Hepatic stellate cell (primary cell): Measurements from ENCODE around the gene ARMCX5.

Source experiments
- DNase-seq: peaks from one replicate; pipeline ENCODE4 v3.0.0; 2011; ENCODE audit warnings: low spot score

Gene ARMCX5

DNA sequence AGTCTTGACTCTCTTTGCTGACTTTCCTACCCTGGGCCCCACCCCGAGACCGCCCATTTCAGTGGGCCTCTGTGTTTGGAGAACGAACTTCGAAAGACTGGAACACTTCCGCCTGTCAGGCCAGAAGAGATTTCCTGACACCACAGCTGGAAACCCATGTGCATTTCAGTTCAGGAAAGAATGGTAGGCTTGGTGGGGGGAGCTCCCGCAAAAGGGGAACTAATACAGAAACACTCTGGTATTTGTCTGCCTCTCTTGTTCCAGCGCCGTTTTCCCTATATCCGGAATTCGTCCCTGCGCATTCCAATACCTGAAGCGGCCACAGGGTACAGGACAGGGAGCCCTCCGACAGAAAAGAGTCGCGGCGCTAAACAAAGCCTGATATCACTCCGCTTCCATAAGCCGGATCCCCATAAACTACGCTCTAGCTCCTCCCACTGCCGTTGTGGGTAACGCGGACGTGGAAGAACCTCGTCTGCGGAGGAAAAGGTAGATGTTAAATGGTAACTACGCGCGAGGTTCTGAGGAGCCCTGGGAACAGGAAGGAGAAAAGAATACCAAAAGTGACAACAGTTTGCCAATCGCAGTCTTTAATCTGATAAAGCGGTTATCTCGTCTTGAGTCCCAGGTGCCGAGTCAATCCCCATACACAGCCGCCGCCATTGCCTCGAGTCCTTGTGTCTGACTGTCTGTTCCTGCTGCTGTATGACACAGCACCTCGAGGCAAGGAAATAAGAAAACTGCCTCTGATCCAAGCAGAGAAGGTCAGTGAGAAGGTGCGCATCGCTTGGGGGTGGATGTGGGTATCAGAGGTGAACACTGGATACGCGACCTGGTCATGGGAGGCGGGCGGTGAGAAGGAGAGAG is at the start of gene ARMCX5:
ARMCX5 (plus strand) TSS at position 432 of the 867 bp plus-strand sequence. CDS start 2,627 bp downstream, outside the sequence.
- peak; percentile 31 for DNase-seq

DNA sequence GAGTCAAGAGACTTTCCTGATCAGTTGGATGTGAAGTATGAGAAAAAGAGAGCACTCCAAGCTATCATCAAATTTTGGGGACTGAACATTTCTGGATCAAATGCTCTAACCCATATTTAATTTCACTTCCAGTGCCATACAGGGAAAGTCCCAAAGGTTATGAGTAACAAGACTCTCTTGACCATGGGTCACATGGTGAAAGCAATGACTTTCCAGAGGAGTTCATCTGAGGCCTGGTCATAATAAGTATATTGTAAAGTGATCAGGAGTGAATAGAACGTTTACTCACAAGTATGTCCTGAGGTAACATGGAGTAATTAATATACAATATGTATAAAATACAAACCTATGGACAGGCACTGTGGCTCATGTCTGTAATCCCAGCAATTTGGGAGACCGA is 40.7 kb upstream of the ARMCX5 start:
- no peak for DNase-seq

DNA sequence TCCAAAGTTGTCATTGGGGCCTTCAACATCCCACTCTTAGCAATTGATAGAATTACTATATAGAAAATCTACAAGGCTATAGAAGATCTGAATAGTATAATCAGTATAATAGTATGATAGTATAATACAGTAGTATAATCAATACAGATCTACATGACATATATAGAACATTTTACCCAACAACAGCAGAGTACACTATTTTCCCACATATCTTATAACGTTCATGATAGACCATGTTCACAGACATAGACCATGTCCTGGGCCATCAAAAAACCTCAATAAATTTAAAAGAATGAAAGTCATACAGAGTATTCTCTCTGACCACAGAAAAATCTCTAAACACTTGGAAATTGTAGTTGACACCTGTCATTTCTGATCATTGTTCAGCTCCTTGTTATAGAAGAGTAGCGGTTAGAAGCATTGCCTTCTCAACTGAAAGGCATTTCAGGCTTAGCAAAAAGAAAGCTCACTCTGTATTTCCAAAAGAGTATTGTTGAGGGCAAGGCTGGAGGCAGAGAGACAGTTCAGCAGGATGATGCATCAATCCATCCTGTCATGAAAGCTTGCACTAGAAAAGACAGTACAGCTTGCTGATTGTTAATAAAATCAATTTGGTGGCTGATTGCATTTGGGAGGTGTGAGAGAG is 38.8 kb upstream of the ARMCX5 start:
- no peak for DNase-seq

DNA sequence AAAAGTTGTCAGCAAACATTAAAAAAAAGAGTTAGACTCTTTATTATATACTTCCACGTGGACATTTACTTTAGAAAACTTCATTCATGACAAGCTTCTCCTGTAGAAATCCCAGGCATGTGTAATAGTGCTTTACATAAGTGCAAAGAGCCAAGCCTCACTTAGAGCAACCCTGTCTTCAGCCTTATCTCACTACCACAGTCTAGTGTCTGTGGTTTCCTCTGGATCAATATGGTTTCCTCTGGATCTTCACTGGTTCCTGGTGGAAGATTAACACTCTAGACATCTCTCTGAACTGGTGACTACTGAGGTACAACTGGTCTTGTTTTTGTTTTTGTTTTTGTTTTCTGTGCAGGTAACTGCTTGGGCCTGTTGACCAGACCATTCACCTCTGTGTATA is 18.4 kb upstream of the ARMCX5 start:
- DNase-seq: no peak

DNA sequence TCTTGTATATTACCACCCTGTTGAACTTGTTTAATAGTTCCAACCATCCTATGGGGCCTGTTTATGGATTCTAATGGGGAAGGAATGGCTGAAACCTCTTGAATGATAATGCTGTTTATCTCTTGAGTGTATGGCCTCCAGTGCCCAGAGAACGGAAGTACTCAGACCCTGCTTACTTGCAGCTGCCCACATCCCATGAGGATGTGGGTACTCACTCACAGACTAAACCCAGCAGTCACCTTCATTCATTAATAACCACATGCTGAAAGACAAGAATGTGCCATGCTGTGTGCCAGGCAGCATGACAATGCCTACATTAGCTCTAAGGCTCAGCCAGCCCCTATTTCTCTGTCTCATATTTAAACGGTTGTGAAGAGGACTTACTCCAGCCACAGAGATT is 5.9 kb upstream of the ARMCX5 start:
- DNase-seq: no peak

DNA sequence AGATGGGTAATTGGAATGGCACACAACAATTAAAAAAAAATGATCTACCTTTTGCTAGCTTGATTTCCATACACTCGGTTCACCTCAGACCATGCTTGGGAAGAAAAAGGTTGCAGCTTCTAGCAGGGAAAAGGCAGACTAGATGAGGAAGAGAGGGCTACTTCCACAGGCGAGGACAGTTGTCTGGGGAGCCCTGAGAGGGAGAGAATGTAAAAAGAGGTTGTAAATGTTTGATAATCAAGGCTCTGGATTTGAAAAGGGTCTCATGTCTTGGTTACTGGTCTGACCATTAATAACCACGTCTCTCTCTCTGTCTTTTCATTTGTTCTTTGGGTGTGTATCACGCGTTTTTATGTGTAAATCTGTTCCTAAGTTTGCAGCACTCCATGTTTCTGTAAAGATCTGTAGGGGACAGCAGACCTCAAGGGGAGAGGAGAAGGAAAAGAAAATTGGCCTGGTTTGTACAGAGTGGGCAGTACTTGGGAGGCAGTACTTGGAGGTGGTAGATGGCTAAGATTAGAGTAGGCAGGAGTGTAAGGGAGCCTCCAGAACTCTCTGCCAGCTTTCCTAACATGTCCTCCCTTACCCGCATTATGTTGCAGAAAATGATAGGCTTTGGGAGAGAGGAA is 750 bp downstream of the ARMCX5 start:
- no peak for DNase-seq

DNA sequence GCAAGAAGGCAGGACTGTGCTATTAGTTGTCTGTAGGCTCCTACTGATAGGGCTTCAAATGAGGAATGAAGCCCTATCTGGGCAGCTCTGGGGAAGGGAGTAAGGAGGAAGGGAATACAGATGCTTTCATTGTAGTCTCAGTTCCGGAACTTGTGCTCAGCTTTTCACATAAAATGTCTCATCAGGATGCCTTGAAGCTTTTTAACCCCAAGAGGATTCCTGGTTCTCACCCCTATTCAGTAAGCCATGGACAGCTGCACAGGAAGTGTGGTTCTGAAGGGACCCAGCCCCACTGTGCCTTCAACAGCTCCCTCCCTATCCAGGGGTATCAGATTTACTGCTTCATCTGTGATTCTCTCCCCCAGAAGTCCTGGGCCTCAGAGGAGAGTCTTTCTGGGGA is 5.0 kb downstream of the ARMCX5 start:
- no peak for DNase-seq

DNA sequence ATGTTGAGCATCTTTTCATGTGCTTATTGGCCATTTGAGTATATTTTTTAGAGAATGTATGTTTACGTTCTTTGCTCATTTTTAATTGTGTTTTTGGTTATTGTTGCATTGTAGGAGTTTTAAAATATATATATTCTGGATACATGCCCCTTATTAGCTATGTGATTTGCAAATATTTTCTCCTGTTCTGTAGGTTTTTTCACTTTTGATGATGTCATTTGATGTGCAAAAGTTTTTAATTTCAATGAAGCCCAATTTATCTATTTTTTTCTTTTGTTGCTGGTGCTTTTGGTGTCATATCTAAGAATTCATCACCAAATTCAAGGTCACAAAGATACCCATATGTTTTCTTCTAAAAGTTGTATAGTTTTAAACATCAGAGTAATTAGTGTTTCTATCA is 6.8 kb downstream of the ARMCX5 start:
- no peak for DNase-seq

DNA sequence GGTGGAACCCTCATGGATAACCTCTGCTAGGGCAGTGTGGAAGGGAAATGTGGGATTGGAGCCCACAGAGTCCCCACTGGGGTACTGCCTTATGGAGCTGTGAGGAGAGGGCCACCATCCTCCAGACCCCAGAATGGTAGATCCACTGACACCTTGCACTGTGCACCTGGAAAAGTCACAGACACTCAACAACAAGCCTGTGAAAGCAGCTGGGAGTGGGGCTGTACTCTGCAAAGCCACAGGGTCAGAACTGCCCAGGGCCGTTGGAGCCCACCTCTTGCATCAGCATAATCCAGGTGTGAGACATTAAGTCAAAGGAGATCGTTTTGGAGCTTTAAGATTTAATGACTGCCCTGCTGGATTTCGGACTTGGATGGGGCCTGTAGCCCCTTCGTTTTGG is 11.6 kb downstream of the ARMCX5 start:
- DNase-seq: no peak

DNA sequence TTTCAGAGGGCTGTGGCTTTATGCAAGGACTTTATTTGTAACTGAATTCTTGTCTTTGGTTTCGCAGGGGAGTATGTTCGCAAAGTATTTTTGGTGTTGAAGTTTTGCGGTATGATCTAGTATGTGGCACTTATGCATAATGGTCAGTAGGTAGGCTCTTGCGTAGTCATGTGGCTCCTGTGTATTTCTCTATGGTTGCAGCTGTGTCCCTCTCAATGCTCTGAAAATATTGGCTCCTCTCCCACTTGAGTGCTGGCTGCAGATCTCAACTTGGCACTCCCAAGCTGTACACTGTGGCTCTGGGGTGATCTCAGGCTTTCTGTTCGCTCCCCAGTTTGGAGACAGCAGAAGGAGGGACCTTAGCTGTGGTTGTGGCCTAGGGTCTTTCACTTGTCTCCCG is 24.8 kb downstream of the ARMCX5 start:
- DNase-seq: no peak

DNA sequence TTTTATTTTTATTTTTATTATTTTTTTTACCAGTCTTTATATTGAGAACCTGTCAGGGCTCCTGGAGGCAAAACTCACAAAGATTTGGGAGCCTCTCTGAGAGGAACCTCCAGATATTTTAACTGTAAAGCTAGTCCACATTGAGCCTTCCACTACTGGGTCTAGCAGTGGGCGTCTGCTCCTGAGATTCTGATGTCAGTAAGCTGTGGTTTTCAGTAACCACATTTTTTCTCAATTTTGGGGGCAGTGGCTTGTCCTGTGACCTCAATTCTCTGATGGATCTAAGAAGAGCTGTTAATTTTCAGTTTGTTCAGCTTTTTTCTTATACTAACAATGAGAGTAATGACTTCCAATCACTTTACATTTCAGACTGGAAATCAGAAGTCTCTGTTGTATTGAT is 28.3 kb downstream of the ARMCX5 start:
- DNase-seq: no peak

DNA sequence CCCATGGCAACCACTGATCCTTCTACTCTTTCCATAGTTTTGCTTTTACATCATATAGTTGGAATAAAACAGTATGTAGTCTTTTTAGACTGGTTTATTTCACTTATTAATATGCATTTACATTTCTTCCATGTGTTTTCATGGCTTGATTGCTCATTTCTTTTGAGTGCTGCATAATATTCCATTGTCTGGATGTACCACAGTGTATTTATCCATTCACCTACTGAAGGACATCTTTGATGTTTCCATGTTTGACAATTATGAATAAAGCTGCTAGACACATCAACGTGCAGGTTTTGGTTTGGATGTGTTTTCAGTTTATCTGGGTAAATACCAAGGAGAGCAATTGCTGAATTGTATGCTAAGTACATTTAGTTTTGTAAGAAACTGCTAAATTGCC is 38.2 kb downstream of the ARMCX5 start:
- no peak for DNase-seq

DNA sequence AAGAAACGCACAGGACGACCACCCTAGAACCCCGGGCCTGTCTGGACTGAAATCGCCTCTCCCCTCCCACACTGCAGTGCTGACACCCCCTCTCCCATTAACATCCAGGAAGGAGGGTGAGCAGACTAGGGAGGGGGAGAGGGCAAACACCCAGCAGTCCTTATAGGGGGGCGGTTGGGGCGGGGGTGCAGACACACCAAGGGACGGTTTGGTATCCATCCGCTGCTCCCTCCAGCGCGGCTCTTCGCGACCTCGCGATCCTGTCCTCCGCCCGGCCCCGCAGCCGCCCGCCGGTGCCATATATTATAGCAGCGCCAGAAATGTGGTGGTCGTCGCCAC is 51.6 kb downstream of the ARMCX5 start:
- DNase-seq: no peak

DNA sequence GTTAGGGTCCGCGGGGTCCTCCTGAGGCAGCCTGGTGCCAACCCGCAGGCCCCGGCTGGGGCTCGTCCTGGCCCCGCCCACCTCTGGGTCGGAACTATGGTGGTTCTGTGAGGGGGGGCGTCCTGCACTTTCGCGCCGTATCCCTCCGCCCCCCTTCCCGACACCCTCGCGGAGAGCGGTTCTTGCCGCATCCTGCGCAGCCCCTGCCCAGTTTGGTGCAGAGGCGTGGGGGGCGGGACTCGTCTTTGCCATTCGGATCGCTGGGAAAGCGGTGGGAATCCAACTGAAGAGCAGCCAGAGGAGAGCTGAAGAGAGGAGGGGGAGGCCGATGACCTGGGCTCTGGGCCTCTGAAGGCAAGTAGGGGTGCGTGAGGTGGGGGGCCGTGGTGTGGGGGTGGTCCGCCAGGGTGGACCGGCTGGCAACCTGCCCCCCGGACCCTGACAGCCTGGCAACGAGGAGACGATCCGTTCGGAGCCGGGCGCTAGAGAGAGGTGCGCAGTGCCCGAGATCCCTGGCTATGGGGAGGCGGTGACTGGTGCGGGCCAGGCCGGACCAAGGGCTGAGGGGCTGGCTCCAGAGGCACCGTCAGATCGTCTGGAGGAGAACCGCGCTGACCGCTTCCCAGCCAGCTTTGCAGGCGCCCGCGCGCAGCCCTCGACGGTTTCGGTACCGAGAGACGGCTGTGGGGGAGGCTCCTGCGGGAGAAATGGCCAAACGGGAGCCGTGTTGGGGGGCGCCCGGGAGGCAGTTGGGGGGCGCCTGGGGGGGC is 52.1 kb downstream of the ARMCX5 start, which contains the start of gene GPRASP1:
GPRASP1 (plus strand) TSS at position 242 of the 770 bp plus-strand sequence. CDS start 2,431 bp downstream, outside the sequence.
- DNase-seq: no peak

DNA sequence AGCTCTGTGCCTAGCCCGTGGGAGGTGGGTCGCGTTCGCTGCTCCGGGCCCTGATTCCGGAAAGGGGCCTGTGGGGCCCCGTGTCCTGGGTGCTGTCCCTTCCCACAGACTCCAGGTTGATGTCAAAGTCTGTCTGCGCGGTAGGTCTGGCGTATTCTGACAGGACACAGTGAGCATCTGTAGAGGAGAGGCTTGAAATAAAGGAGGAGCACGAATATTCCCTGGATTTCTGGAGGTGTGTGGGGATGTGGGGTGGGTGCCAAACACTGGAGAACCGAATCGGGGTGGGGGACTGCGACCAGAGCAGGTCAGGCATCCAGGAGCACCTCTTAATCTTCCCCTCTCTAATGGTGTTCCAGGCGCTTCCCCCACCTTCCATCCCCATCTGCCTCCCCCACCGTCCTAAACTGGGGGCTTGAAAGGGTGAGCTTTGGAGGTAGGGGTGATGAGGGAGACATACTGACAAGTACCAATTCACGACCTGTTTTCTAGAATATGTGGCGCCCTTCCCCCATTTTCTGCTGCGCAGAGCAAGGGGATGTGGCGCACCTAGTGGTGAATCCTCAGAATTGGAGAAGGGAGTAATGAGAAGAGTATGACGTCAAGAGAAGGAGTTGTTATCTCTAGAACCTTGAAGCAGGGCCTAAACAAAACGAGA is 52.8 kb downstream of the ARMCX5 start:
- no peak for DNase-seq
